ENCODE data around the gene C16orf54.
"Not testable (repeated sequence)": the region's sequence is repeated elsewhere in the genome, so short reads cannot be mapped to it uniquely, and the experiment has no call there.

C16orf54 gene

GRCh38 chr16:29697391-29697790, 48.4 kb downstream of the C16orf54 start:
- no peak overlapping the region for H3K4me3 ChIP-seq (ENCODE audit: control insufficient read depth, low read depth, low read length)
- no peak for TF ChIP-seq CTCF (IDR thresholded peaks at IDR 0.05; ENCODE audit: control insufficient read depth, insufficient read depth, low read depth, low read length, missing control alignments)
- DNase-seq (ENCODE audit: low read depth), result no peak

GRCh38 chr16:29696881-29697331, 48.9 kb downstream of the C16orf54 start:
- no peak for TF ChIP-seq CTCF (IDR thresholded peaks at IDR 0.05; ENCODE audit: control insufficient read depth, insufficient read depth, low read depth, low read length, missing control alignments)
- no peak overlapping the region for H3K4me3 ChIP-seq (ENCODE audit: control insufficient read depth, low read depth, low read length)
- DNase-seq (ENCODE audit: low read depth), result no peak

GRCh38 chr16:29695675-29696074, 50.1 kb downstream of the C16orf54 start:
- not testable (repeated sequence) for DNase-seq (ENCODE audit: low read depth); H3K4me3 ChIP-seq (ENCODE audit: control insufficient read depth, low read depth, low read length)

GRCh38 chr16:29694384-29695195, 51.2 kb downstream of the C16orf54 start:
- no peak for TF ChIP-seq CTCF (IDR thresholded peaks at IDR 0.05; ENCODE audit: control insufficient read depth, insufficient read depth, low read depth, low read length, missing control alignments)
- H3K4me3 ChIP-seq (ENCODE audit: control insufficient read depth, low read depth, low read length), result no peak overlapping the region
- DNase-seq (ENCODE audit: low read depth), result no peak

GRCh38 chr16:29692606-29693005, 53.2 kb downstream of the C16orf54 start:
- H3K4me3 ChIP-seq (ENCODE audit: control insufficient read depth, low read depth, low read length); DNase-seq (ENCODE audit: low read depth): not testable (repeated sequence)

Data from AG09309 (cell line).